COLO668 (cell line): ENCODE data around the gene ALDH1A3.

Experiments used
- DNase-seq: peaks from one replicate; lab custom pipeline; 2025; ENCODE audit not compliant: unreplicated experiment; lab: John Stamatoyannopoulos, UW

ALDH1A3 gene

GRCh38 chr15:100924436-100924835 is 44.8 kb downstream of the ALDH1A3 start:
- DNase-seq = no peak

GRCh38 chr15:100925480-100925879 is 45.8 kb downstream of the ALDH1A3 start:
- no peak for DNase-seq

GRCh38 chr15:100926258-100926657 is 46.6 kb downstream of the ALDH1A3 start:
- DNase-seq = no peak

GRCh38 chr15:100926971-100927756 is 47.5 kb downstream of the ALDH1A3 start:
- no peak for DNase-seq

GRCh38 chr15:100928632-100929280 is 49.1 kb downstream of the ALDH1A3 start:
- DNase-seq = no peak

- no peak for DNase-seq
Observed at GRCh38 chr15:100929641-100930042, 50.0 kb downstream of the ALDH1A3 start.

GRCh38 chr15:100930306-100930848 is 50.7 kb downstream of the ALDH1A3 start:
- DNase-seq = no peak

GRCh38 chr15:100931143-100931890 is 51.7 kb downstream of the ALDH1A3 start:
- no peak for DNase-seq

- no peak for DNase-seq
Observed at GRCh38 chr15:100932676-100933348, 53.2 kb downstream of the ALDH1A3 start.

- no peak for DNase-seq
Observed at GRCh38 chr15:100934166-100934565, 54.5 kb downstream of the ALDH1A3 start.

GRCh38 chr15:100934726-100935125 is 55.1 kb downstream of the ALDH1A3 start:
- no peak for DNase-seq

GRCh38 chr15:100937171-100937570 is 57.5 kb downstream of the ALDH1A3 start:
- DNase-seq = no peak

GRCh38 chr15:100939791-100940190 is 60.2 kb downstream of the ALDH1A3 start:
- DNase-seq = no peak

- DNase-seq = no peak
Observed at GRCh38 chr15:100940767-100941379, 61.2 kb downstream of the ALDH1A3 start.

GRCh38 chr15:100941536-100941935 is 61.9 kb downstream of the ALDH1A3 start:
- no peak for DNase-seq

- DNase-seq = no peak
Observed at GRCh38 chr15:100942656-100943425, 63.2 kb downstream of the ALDH1A3 start.

GRCh38 chr15:100944244-100944895 is 64.7 kb downstream of the ALDH1A3 start:
- DNase-seq = no peak

- DNase-seq = no peak
Observed at GRCh38 chr15:100944986-100945385, 65.4 kb downstream of the ALDH1A3 start.

GRCh38 chr15:100947760-100948429 is 68.3 kb downstream of the ALDH1A3 start:
- DNase-seq = no peak
